ENCODE results near the gene RASL11A. TPM values are rescaled to one million over a fixed set of nuclear protein-coding genes. Genes with fewer than 3 reads are reported as not detected.

RASL11A gene
- total and polyA plus RNA-seq, 9 donors = 6.2 to 36.3 (median 18.6) TPM

- peaks cover 4% of the 10 kb centered on the region for H3K4me1 ChIP-seq (ENCODE audit: insufficient read depth)
- intact Hi-C loops (cut with DNase I) = no loop called here
- TF ChIP-seq, protein P1, sequence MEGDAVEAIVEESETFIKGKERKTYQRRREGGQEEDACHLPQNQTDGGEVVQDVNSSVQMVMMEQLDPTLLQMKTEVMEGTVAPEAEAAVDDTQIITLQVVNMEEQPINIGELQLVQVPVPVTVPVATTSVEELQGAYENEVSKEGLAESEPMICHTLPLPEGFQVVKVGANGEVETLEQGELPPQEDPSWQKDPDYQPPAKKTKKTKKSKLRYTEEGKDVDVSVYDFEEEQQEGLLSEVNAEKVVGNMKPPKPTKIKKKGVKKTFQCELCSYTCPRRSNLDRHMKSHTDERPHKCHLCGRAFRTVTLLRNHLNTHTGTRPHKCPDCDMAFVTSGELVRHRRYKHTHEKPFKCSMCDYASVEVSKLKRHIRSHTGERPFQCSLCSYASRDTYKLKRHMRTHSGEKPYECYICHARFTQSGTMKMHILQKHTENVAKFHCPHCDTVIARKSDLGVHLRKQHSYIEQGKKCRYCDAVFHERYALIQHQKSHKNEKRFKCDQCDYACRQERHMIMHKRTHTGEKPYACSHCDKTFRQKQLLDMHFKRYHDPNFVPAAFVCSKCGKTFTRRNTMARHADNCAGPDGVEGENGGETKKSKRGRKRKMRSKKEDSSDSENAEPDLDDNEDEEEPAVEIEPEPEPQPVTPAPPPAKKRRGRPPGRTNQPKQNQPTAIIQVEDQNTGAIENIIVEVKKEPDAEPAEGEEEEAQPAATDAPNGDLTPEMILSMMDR (IDR thresholded peaks at IDR 0.05) = no peak
- TF ChIP-seq POLR2A (IDR thresholded peaks at IDR 0.05) (no peak), EP300 (IDR thresholded peaks at IDR 0.05) (no peak)
- no peak overlapping the region for H3K27ac ChIP-seq
- no peaks in the 10 kb centered on the region for H3K36me3 ChIP-seq
- no peaks in the 10 kb centered on the region for H3K27me3 ChIP-seq
- WGBS, 3 donors = 57 to 67% (median 65%) methylated on average over 5 of the region's 5 CpGs
- DNase-seq = no peak
- H3K9me3 ChIP-seq = no peaks in the 10 kb centered on the region
- H3K4me3 ChIP-seq = no peak overlapping the region
Observed at GRCh38 chr13:27261396-27261795, 9.2 kb upstream of the RASL11A start.

DNA sequence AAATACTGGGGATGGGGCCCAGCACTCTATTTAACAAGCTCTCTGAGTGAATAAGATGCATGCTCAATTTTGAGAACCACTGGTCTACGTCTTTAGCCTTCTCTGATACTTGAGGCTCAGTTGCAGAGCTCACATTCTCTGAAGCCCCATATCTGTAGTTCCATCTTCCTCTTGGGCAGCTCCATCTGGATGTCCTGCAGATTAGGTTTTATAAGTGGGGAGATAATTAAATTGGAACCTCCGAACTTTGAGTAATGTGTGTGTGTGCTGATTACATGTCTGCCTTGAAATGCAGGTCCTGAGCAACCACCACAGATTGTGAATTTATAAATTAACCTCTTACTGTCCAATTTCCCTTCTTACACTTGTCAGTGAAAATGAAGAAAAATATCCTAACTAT, 7.2 kb upstream of the RASL11A start:
- peaks cover 6% of the 10 kb centered on the region for H3K4me1 ChIP-seq (ENCODE audit: insufficient read depth)
- H3K27ac ChIP-seq = no peak overlapping the region
- H3K9me3 ChIP-seq = no peaks in the 10 kb centered on the region
- DNase-seq = no peak
- no peak overlapping the region for H3K4me3 ChIP-seq
- no peaks in the 10 kb centered on the region for H3K27me3 ChIP-seq
- intact Hi-C loops (cut with DNase I) = no loop called here
- TF ChIP-seq, protein P1 (IDR thresholded peaks at IDR 0.05) = no peak
- TF ChIP-seq POLR2A (IDR thresholded peaks at IDR 0.05) = no peak
- no peak for TF ChIP-seq EP300 (IDR thresholded peaks at IDR 0.05)
- no peaks in the 10 kb centered on the region for H3K36me3 ChIP-seq
- 39 to 51% (median 47%) methylated on average over 2 of the region's 2 CpGs for WGBS, 3 donors

GRCh38 chr13:27264181-27264580, 6.4 kb upstream of the RASL11A start:
- intact Hi-C loops (cut with DNase I) = no loop called here
- TF ChIP-seq EP300 (IDR thresholded peaks at IDR 0.05) (no peak), POLR2A (IDR thresholded peaks at IDR 0.05) (no peak)
- TF ChIP-seq, protein P1 (IDR thresholded peaks at IDR 0.05) = no peak
- peaks cover 6% of the 10 kb centered on the region for H3K4me1 ChIP-seq (ENCODE audit: insufficient read depth)
- H3K4me3 ChIP-seq = no peak overlapping the region
- no peaks in the 10 kb centered on the region for H3K27me3 ChIP-seq
- DNase-seq = peak in 1 of 5 donors; percentile 31
- 12 to 13% (median 12%) methylated on average over 5 of the region's 5 CpGs for WGBS, 3 donors
- H3K27ac ChIP-seq = peak overlapping the region in 1 of 2 donors; percentile 46
- no peaks in the 10 kb centered on the region for H3K9me3 ChIP-seq
- no peaks in the 10 kb centered on the region for H3K36me3 ChIP-seq

- intact Hi-C loops (cut with DNase I) = loop anchor here in 1 of 4 donors (5.0 kb wide), 1 partner anchor 282 kb away; no protein-coding TSS in a partner anchor
- WGBS, 3 donors = 11 to 27% (median 15%) methylated on average over 1 of the region's 1 CpG
- Histone ChIP-seq H3K27me3 (no peaks in the 10 kb centered on the region), H3K36me3 (no peaks in the 10 kb centered on the region), H3K4me1 (ENCODE audit: insufficient read depth) (peaks cover 6% of the 10 kb centered on the region), H3K9me3 (no peaks in the 10 kb centered on the region), H3K4me3 (no peak overlapping the region), H3K27ac (peak overlapping the region in 1 of 2 donors; percentile 46)
- no peak for TF ChIP-seq POLR2A (IDR thresholded peaks at IDR 0.05)
- no peak for TF ChIP-seq EP300 (IDR thresholded peaks at IDR 0.05)
- TF ChIP-seq, protein P1 (IDR thresholded peaks at IDR 0.05) = no peak
- DNase-seq = no peak
Observed at GRCh38 chr13:27264648-27265047, 6.0 kb upstream of the RASL11A start.

Data from ovary (tissue), 9 donors.